ENCODE measurements around the gene GDPGP1. TPM values are rescaled to one million over a fixed set of nuclear protein-coding genes. Genes with fewer than 3 reads are reported as not detected.

The GDPGP1 gene
- total RNA-seq, 1 experiment from 2014 or later = 5.2 TPM

- intact Hi-C loops (cut with micrococcal nuclease; ENCODE audit: unreplicated experiment) = loop anchor here (2.0 to 5.0 kb wide), 2 partner anchors 132 to 144 kb away; no protein-coding TSS in a partner anchor
- Histone ChIP-seq H3K27ac (ENCODE audit: low read depth, low read length, poor library complexity, severe bottlenecking) (no peak overlapping the region), H3K4me3 (ENCODE audit: low read depth, low read length, poor library complexity, severe bottlenecking) (no peak overlapping the region), H3K4me1 (ENCODE audit: insufficient read depth, low read length, poor library complexity, severe bottlenecking) (no peaks in the 10 kb centered on the region), H3K27me3 (replicated peaks; ENCODE audit: insufficient read depth, low read depth, low read length, poor library complexity) (no peaks in the 10 kb centered on the region), H3K9me3 (ENCODE audit: low read depth, low read length, poor library complexity, severe bottlenecking) (no peaks in the 10 kb centered on the region), H3K36me3 (ENCODE audit: insufficient read depth, low read length, poor library complexity, severe bottlenecking) (no peaks in the 10 kb centered on the region)
- CTCF ChIA-PET = no interaction called here
- BruUV-seq (replicated peaks) = no TSS peak
- DNase-seq (ENCODE audit: low spot score) = peak; percentile 62
- POLR2A ChIA-PET (ENCODE audit: low non-redundant PET) = interaction anchor here (0.7 kb wide), 1 partner anchor 283 kb away, joined by 3 read pairs; no protein-coding TSS in a partner anchor
- no peak for TF ChIP-seq EZH2 (IDR thresholded peaks at IDR 0.05; ENCODE audit: borderline replicate concordance, low read depth, low read length, poor library complexity, severe bottlenecking)
- TF ChIP-seq, protein P1, sequence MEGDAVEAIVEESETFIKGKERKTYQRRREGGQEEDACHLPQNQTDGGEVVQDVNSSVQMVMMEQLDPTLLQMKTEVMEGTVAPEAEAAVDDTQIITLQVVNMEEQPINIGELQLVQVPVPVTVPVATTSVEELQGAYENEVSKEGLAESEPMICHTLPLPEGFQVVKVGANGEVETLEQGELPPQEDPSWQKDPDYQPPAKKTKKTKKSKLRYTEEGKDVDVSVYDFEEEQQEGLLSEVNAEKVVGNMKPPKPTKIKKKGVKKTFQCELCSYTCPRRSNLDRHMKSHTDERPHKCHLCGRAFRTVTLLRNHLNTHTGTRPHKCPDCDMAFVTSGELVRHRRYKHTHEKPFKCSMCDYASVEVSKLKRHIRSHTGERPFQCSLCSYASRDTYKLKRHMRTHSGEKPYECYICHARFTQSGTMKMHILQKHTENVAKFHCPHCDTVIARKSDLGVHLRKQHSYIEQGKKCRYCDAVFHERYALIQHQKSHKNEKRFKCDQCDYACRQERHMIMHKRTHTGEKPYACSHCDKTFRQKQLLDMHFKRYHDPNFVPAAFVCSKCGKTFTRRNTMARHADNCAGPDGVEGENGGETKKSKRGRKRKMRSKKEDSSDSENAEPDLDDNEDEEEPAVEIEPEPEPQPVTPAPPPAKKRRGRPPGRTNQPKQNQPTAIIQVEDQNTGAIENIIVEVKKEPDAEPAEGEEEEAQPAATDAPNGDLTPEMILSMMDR (conservative IDR thresholded peaks at IDR 0.05; ENCODE audit: low read depth, low read length) = peak; percentile 68
Measured at GRCh38 chr15:90286678-90287077, 52.7 kb downstream of the GDPGP1 start.

DNA sequence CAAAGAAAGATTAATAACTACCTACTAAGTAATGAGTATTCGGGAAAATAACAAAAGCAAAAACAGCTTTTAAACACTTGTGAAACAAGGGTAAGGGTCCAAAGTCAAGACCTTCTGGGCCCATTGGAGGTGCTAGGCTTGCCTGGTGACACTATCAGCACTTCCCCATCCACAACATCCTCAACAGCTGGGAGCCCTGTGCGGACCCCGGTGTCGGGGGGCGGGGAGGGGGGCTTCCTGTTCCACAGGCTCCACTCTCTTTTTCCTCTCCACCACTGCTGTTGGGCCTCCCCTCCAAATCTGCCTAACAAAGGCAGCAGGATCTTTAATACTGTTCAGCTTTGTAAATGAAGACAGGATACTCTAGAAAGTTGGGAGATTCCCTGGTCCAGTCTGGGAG, 53.1 kb downstream of the GDPGP1 start:
- TF ChIP-seq, protein P1 (conservative IDR thresholded peaks at IDR 0.05; ENCODE audit: low read depth, low read length) = no peak
- TF ChIP-seq EZH2 (IDR thresholded peaks at IDR 0.05; ENCODE audit: borderline replicate concordance, low read depth, low read length, poor library complexity, severe bottlenecking) = no peak
- CTCF ChIA-PET = no interaction called here
- Histone ChIP-seq H3K4me1 (ENCODE audit: insufficient read depth, low read length, poor library complexity, severe bottlenecking) (no peaks in the 10 kb centered on the region), H3K9me3 (ENCODE audit: low read depth, low read length, poor library complexity, severe bottlenecking) (no peaks in the 10 kb centered on the region), H3K27ac (ENCODE audit: low read depth, low read length, poor library complexity, severe bottlenecking) (no peak overlapping the region), H3K27me3 (replicated peaks; ENCODE audit: insufficient read depth, low read depth, low read length, poor library complexity) (no peaks in the 10 kb centered on the region), H3K36me3 (ENCODE audit: insufficient read depth, low read length, poor library complexity, severe bottlenecking) (no peaks in the 10 kb centered on the region), H3K4me3 (ENCODE audit: low read depth, low read length, poor library complexity, severe bottlenecking) (no peak overlapping the region)
- intact Hi-C loops (cut with micrococcal nuclease; ENCODE audit: unreplicated experiment) = loop anchor here (2.0 to 5.0 kb wide), 2 partner anchors 132 to 145 kb away; no protein-coding TSS in a partner anchor
- no peak for DNase-seq (ENCODE audit: low spot score)
- BruUV-seq (replicated peaks) = no TSS peak
- POLR2A ChIA-PET (ENCODE audit: low non-redundant PET) = no interaction called here

DNA sequence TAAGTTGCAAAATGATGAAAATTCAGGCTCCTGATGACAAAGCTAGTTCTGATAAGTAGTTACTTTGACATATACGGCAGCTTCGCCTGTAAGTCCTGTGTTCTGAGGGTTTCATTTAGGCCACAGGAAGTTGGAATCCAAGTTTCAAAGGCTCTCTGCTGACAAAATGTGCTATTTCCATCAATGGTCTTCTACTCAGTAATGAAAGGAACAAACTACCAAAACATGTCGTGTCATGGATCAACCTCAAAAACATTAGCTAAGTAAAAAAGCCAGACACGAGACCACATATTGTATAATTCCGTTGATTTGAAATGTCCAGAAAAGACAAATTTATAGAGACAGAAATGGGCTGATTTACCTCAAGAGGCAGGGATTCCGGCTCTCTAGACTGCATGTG, 53.9 kb downstream of the GDPGP1 start:
- intact Hi-C loops (cut with micrococcal nuclease; ENCODE audit: unreplicated experiment) = loop anchor here (2.0 to 5.0 kb wide), 2 partner anchors 133 to 146 kb away; no protein-coding TSS in a partner anchor
- H3K4me3 ChIP-seq (ENCODE audit: low read depth, low read length, poor library complexity, severe bottlenecking) = no peak overlapping the region
- BruUV-seq (replicated peaks) = no TSS peak

More for the DNA sequence above, 53.9 kb downstream of the GDPGP1 start:
- H3K9me3 ChIP-seq (ENCODE audit: low read depth, low read length, poor library complexity, severe bottlenecking) = no peaks in the 10 kb centered on the region
- no peak overlapping the region for H3K27ac ChIP-seq (ENCODE audit: low read depth, low read length, poor library complexity, severe bottlenecking)
- no peak for DNase-seq (ENCODE audit: low spot score)
- H3K36me3 ChIP-seq (ENCODE audit: insufficient read depth, low read length, poor library complexity, severe bottlenecking) = no peaks in the 10 kb centered on the region
- TF ChIP-seq, protein P1 (conservative IDR thresholded peaks at IDR 0.05; ENCODE audit: low read depth, low read length) = no peak
- no peak for TF ChIP-seq EZH2 (IDR thresholded peaks at IDR 0.05; ENCODE audit: borderline replicate concordance, low read depth, low read length, poor library complexity, severe bottlenecking)
- H3K4me1 ChIP-seq (ENCODE audit: insufficient read depth, low read length, poor library complexity, severe bottlenecking) = no peaks in the 10 kb centered on the region
- ChIA-PET POLR2A (ENCODE audit: low non-redundant PET) (no interaction called here), CTCF (no interaction called here)
- no peaks in the 10 kb centered on the region for H3K27me3 ChIP-seq (replicated peaks; ENCODE audit: insufficient read depth, low read depth, low read length, poor library complexity)

All from A673 (cell line).